Spinal cord (tissue), 10 donors: ENCODE results near the gene LAMB4. TPM values are rescaled to one million over a fixed set of nuclear protein-coding genes. Genes with fewer than 3 reads are reported as not detected.

Source experiments
- DNase-seq, 6 donors: peaks; one replicate each; pipeline versions ENCODE4 v3.0.0 to v3.0.0-alpha.2; 2013 to 2015; ENCODE audit warnings: low spot score in 6 of 6, low read depth in 4 of 6
- H3K27ac ChIP-seq: one replicate; pipeline ENCODE4 v1.5.1; 2013; ENCODE audit warnings: low read depth, low read length, control low read depth
- H3K27me3 ChIP-seq: one replicate; pipeline ENCODE4 v1.6.1; 2013; ENCODE audit warnings: low read length; ENCODE audit not compliant: control insufficient read depth, insufficient read depth
- H3K36me3 ChIP-seq: one replicate; pipeline ENCODE4 v1.6.1; 2013; ENCODE audit warnings: low read length; ENCODE audit not compliant: control insufficient read depth, insufficient read depth
- H3K4me1 ChIP-seq: one replicate; pipeline ENCODE4 v1.6.1; 2013; ENCODE audit warnings: low read length; ENCODE audit not compliant: control insufficient read depth, insufficient read depth
- H3K4me3 ChIP-seq: one replicate; pipeline ENCODE4 v1.5.1; 2013; ENCODE audit warnings: low read depth, low read length, control low read depth
- H3K9me3 ChIP-seq: one replicate; pipeline ENCODE4 v1.6.1; 2013; ENCODE audit warnings: low read length; ENCODE audit not compliant: control insufficient read depth, insufficient read depth
- WGBS: methylation state at CpG from one replicate; pipeline ENCODE4 v1.1.5; 2013; ENCODE audit warnings: missing lambda C conversion rate; ENCODE audit not compliant: insufficient coverage; 5-methylcytosine and 5-hydroxymethylcytosine counted together
- polyA plus RNA-seq, 2 donors: library from polyadenylated mRNA; unstranded; fragments of 120-200 nt; gene quantifications; one replicate each; pipeline ENCODE4 v1.2.1, GENCODE V29; 2013; ENCODE audit not compliant: insufficient read length in 2 of 2
- total RNA-seq, 2 donors: library from RNA; depleted of rRNA in 1 of 2; stranded (reverse); fragments of 120-200 nt in 1 of 2; fragments of >200 nt in 1 of 2; gene quantifications; one replicate each; pipeline versions ENCODE4 v1.2.3 to v1.2.4, GENCODE V29; 2013 to 2014
- donor health status: healthy.

LAMB4 gene
- total and polyA plus RNA-seq, 4 donors, result 0.19 to 0.50 (median 0.29) TPM

DNA sequence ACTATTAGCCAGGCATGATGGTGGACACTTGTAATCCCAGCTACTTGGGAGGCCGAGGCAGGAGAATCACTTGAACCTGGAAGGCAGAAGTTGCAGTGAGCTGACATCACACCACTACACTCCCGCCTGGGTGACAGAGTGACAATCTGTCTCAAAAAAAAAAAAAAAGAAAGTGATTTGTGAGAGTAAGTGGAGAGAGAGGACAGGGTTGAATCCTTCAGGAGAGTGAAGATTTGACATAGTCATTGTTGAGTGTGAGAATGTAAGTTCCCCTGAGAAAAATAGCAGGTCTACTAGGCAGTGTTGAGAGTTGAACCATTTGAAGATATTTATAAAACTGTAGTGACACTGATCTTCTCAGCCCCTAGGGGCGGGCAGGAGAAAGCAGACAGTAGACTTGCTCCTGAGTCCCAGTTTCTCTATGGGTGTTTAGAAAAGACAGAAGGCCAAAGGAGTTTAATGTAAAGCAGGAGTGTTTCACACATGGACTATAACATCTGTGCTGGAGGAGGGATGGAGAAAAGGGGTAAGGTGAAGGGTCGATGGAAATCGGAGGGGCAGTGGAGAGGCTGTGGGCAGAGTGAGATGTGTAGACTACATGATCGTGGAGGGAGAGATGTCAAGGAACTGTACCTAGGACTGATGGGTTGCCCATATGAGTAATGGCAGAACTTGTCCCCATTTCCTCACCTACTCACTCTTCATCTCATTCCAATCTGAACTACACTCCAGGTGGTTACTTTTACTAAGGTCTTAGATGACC lies 13.7 kb upstream of the LAMB4 start:
- Histone ChIP-seq H3K4me1 (peaks cover 6% of the 10 kb centered on the region), H3K27ac (no peak overlapping the region), H3K4me3 (no peak overlapping the region), H3K36me3 (no peaks in the 10 kb centered on the region), H3K27me3 (no peaks in the 10 kb centered on the region), H3K9me3 (no peaks in the 10 kb centered on the region)
- WGBS, result 100% methylated on average over 1 of the region's 6 CpGs
- DNase-seq, result no peak

DNA sequence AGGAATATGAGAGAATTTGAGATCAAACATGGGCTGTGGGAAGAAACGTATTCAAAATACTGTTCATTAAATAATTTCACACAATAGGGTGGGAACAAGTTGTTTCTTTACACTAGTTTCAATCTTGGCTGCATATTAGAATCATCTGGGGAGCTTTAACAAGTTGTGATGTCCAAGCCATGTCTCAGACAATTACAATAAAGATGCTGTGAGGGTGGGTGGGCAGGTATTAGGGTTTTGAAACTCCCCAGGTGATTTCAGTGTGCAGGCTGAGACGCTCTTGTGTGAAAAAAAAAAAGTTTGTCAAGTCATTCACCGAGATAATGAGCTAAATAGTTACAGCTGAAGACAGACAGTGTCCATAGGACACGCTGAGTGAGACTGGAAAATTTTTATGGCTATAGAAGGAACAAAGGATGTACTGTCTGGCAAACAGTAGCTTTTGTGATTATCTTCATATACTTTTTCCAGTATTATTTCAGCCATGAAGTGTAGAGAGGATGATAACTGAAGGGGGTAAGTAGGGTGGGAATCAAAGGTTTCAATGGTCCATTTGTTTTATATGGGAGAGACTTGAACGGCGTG lies 12.6 kb upstream of the LAMB4 start:
- no peak for DNase-seq
- Histone ChIP-seq H3K27ac (no peak overlapping the region), H3K4me3 (no peak overlapping the region), H3K9me3 (no peaks in the 10 kb centered on the region), H3K4me1 (peaks cover 6% of the 10 kb centered on the region), H3K36me3 (no peaks in the 10 kb centered on the region), H3K27me3 (no peaks in the 10 kb centered on the region)
- WGBS, result 63% methylated on average over 4 of the region's 6 CpGs

DNA sequence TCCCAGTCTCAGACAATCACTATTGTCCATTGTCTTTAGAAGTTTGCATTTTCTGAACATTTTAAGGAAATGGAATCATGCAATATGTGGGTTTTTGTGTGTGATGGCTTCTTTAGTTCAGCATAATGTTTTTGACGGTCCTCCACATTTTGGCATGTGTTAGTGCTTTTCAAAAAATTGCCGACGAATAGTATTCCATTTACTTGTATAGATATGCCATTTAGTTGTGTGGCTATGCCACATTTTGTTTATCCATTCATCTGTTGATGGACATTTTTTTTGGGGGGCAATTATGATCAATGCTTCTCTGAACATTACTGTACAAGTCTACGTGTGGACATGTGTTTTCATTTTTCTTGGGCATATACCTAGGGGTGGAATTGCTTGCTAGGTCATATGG lies 12.0 kb upstream of the LAMB4 start:
- H3K4me1 ChIP-seq, result peaks cover 6% of the 10 kb centered on the region
- H3K27ac ChIP-seq, result no peak overlapping the region
- no CpG with 5 or more reads among the region's 4 CpGs for WGBS
- no peaks in the 10 kb centered on the region for H3K36me3 ChIP-seq
- no peak for DNase-seq
- no peaks in the 10 kb centered on the region for H3K9me3 ChIP-seq
- no peak overlapping the region for H3K4me3 ChIP-seq
- no peaks in the 10 kb centered on the region for H3K27me3 ChIP-seq

DNA sequence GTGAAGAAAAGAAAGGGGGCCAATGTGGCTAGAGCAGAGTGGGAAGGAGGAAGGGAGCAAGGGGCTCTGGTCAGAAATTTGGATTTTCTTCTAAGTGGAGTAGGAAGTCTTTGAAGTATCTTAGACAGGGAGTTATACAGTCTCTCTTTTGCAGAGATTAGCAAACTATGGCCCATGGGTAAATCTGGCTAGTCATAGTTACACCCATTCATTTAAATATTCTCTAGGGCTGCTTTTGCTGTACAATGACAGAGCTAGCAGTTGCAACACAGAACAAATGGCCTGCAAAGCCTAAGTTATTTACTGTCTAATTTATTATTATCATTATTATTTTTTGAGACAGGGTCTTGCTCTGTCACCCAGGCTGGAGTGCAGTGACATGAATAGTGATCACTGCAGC lies 10.5 kb upstream of the LAMB4 start:
- no peak overlapping the region for H3K27ac ChIP-seq
- no peaks in the 10 kb centered on the region for H3K36me3 ChIP-seq
- no peaks in the 10 kb centered on the region for H3K4me1 ChIP-seq
- no peak overlapping the region for H3K4me3 ChIP-seq
- H3K27me3 ChIP-seq, result no peaks in the 10 kb centered on the region
- H3K9me3 ChIP-seq, result no peaks in the 10 kb centered on the region
- no peak for DNase-seq

DNA sequence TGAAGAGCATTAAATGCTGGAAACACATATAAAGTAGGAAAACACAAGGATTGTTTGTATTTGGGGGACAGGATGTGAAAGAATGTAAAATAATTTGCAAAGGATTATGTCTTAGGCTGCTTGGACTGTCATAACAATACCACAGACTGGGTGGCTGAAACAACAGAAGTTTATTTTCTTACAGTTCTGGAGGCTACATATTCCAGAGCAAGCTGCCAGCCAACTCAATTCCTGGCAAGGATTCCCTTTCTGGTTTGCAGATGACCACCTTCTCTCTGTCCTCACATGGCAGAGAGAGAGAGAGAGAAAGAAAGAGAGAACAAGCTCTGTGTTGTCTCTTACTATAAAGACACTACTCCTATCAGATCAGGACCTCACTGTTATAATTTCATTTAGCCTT lies 8.8 kb upstream of the LAMB4 start:
- peak in 1 of 6 donors; percentile 18 for DNase-seq
- H3K4me3 ChIP-seq, result no peak overlapping the region
- H3K27ac ChIP-seq, result no peak overlapping the region
- H3K36me3 ChIP-seq, result no peaks in the 10 kb centered on the region
- no peaks in the 10 kb centered on the region for H3K4me1 ChIP-seq
- no peaks in the 10 kb centered on the region for H3K9me3 ChIP-seq
- no peaks in the 10 kb centered on the region for H3K27me3 ChIP-seq

DNA sequence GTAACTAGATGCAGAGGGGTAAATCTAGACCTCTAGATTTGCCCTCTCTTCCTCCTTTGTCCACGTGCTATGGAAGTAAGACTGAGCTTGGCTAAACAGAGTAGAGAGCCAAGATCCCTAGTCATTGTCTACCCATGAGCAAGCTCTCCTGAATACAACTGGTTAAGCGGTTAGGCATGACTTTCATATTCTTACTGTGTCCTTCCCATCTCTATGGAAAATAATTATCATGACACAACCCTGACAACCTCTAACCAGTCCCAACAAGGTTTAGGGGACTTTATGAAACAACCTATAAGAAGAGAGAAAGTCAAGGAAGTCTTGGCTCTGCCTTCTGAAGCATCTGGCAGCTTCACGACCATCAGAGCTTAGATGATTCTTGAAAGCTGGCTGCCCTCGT lies 7.8 kb upstream of the LAMB4 start:
- Histone ChIP-seq H3K27ac (no peak overlapping the region), H3K4me3 (no peak overlapping the region), H3K4me1 (no peaks in the 10 kb centered on the region), H3K9me3 (no peaks in the 10 kb centered on the region), H3K27me3 (no peaks in the 10 kb centered on the region), H3K36me3 (no peaks in the 10 kb centered on the region)
- WGBS, result 77% methylated on average over 3 of the region's 4 CpGs
- DNase-seq, result no peak

DNA sequence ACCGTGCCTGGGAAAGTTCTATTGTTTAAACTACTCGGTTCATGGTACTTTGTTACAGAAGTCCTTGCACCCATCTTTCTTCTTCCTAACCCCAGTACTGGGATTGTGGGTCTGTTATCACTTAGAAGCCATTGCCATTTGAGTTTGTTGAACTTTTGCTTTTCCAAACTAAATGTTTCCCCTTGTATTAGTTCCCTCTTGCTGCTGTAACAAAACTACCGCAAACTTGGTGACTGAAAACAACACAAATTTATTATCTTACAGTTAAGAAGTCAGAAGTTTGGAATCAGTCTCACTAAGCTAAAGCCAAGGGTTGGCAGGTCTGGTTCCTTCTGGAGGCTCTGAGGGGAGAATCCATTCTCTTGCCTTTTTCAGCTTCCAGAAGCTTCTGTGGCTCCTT lies 6.9 kb upstream of the LAMB4 start:
- Histone ChIP-seq H3K9me3 (no peaks in the 10 kb centered on the region), H3K27me3 (no peaks in the 10 kb centered on the region), H3K4me3 (no peak overlapping the region), H3K4me1 (no peaks in the 10 kb centered on the region), H3K27ac (no peak overlapping the region), H3K36me3 (no peaks in the 10 kb centered on the region)
- 100% methylated on average over 1 of the region's 3 CpGs for WGBS
- DNase-seq, result no peak

DNA sequence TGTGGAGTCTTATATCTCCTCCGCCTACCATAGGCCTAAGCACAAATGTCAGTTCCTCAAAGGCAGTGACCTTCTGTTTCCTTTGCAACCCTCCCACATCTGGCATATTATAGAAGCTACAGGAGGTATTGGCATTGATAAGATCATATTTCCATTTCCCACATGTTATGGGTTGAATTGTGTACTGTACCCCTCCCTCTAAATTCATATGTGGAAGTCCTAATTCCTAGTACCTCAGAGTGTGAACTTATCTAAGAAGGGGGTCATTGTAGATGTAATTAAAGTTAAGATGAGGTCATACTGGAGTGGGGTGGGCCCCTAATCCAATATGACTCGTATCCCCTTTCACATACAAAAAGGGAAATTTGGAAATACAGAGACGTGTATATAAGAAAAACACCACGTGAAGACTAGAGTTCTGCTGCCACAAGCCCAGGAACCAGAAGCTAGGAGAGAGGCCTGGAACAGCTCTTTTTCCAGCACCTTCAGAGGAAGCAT lies 6.1 kb upstream of the LAMB4 start:
- H3K27me3 ChIP-seq, result no peaks in the 10 kb centered on the region
- no peak for DNase-seq
- H3K27ac ChIP-seq, result no peak overlapping the region
- no peaks in the 10 kb centered on the region for H3K36me3 ChIP-seq
- no peaks in the 10 kb centered on the region for H3K4me1 ChIP-seq
- H3K9me3 ChIP-seq, result no peaks in the 10 kb centered on the region
- WGBS, result 100% methylated on average over 2 of the region's 4 CpGs
- H3K4me3 ChIP-seq, result no peak overlapping the region

DNA sequence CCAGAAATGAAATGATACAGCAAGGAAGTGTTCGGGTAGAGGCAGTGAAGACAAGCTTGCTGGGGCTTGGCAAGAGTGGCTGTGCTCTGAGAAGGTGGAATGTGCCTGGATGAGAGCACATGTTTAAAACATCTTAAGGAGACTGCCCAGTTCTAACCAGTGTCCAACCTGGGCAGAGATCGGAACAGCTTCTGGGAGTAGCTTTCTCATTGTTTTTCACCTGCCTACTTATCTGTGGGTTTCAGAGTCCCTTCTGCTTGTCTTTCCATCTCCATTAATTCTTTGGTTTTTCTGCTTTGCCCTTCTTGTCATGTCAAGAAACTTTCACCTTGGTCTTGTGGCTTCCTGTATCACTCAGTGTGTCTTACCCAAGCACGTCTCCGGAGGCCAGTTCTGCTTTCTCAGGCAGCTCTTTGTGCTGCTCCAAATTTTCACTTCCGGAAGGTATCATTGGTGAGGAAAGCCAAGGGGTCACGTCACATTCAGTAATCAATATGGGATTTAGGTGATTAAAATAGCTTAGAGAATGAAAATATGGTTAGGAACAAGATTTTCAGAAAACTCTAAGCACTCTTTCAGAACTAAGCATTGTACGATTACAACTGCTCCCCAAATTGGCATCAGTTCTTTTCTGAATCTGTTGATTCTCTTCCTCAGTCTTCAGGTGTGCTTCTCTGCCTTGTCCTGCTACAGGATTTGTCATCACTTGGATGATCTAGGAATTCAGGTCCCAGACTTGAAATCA lies 5.5 kb upstream of the LAMB4 start:
- no peak for DNase-seq
- Histone ChIP-seq H3K27ac (no peak overlapping the region), H3K4me1 (no peaks in the 10 kb centered on the region), H3K36me3 (no peaks in the 10 kb centered on the region), H3K9me3 (no peaks in the 10 kb centered on the region), H3K4me3 (no peak overlapping the region), H3K27me3 (no peaks in the 10 kb centered on the region)
- 96% methylated on average over 4 of the region's 7 CpGs for WGBS

DNA sequence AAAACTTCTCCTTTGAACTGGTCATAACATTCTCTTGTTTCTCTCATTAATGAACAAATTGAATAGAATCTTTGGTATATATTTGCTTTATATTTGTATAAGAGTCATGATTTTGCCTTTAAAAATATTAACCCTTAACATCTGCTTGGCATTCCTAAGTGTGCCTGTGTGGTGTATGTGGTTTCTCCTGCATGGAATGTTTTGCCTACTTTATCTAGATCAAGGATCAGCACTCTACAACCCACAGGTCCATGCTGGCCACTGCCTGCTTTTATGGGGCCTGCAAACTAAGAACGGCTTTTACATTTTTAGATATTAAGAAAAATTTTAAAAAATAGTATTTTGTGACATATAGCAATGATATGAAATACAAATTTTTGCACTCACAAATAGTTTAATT lies 4.3 kb upstream of the LAMB4 start:
- DNase-seq, result no peak
- H3K4me1 ChIP-seq, result no peaks in the 10 kb centered on the region
- no peaks in the 10 kb centered on the region for H3K9me3 ChIP-seq
- H3K4me3 ChIP-seq, result no peak overlapping the region
- H3K27ac ChIP-seq, result no peak overlapping the region
- H3K36me3 ChIP-seq, result no peaks in the 10 kb centered on the region
- WGBS, result no CpG with 5 or more reads among the region's 1 CpG
- H3K27me3 ChIP-seq, result no peaks in the 10 kb centered on the region
